HG02678 (cell line): ENCODE measurements around the gene ZHX3.
A peak's percentile ranks its signal among the peaks of the same experiment; 100 is the strongest.

ENCODE experiments used
- ATAC-seq: cut with Tn5 transposase; IDR thresholded peaks from one replicate; pipeline ENCODE4 v1.9.1; 2021; ENCODE audit warnings: mild to moderate bottlenecking, moderate library complexity; ENCODE audit not compliant: unreplicated experiment

Gene ZHX3

GRCh38 chr20:41355598-41356203 is 38.2 kb upstream of the ZHX3 start:
- ATAC-seq = no peak

- ATAC-seq = no peak
These were observed 37.7 kb upstream of the ZHX3 start for GRCh38 chr20:41355192-41355591.

GRCh38 chr20:41353530-41353929 is 36.0 kb upstream of the ZHX3 start:
- no peak for ATAC-seq

GRCh38 chr20:41352666-41353065 is 35.1 kb upstream of the ZHX3 start:
- no peak for ATAC-seq

- no peak for ATAC-seq
These were observed 34.6 kb upstream of the ZHX3 start for GRCh38 chr20:41352106-41352505.

GRCh38 chr20:41350408-41350962 is 33.0 kb upstream of the ZHX3 start:
- no peak for ATAC-seq

GRCh38 chr20:41349943-41350342 is 32.4 kb upstream of the ZHX3 start:
- ATAC-seq = no peak

- no peak for ATAC-seq
These were observed 31.7 kb upstream of the ZHX3 start for GRCh38 chr20:41349266-41349665.

- ATAC-seq = no peak
These were observed 31.1 kb upstream of the ZHX3 start for GRCh38 chr20:41348430-41349172.

GRCh38 chr20:41347523-41348429 is 30.2 kb upstream of the ZHX3 start:
- ATAC-seq = no peak

GRCh38 chr20:41345729-41346067 is 28.2 kb upstream of the ZHX3 start:
- no peak for ATAC-seq

GRCh38 chr20:41344938-41345728 is 27.6 kb upstream of the ZHX3 start:
- no peak for ATAC-seq

GRCh38 chr20:41344477-41344876 is 26.9 kb upstream of the ZHX3 start:
- no peak for ATAC-seq

GRCh38 chr20:41342474-41343464 is 25.2 kb upstream of the ZHX3 start:
- no peak for ATAC-seq

GRCh38 chr20:41340327-41341055 is 23.0 kb upstream of the ZHX3 start, which contains the start of gene LPIN3:
TSS of gene LPIN3 (plus strand) at chr20:41340821. CDS start at chr20:41345804, 4,983 bp downstream.
- no peak for ATAC-seq

- peak; percentile 65 for ATAC-seq
These were observed 22.4 kb upstream of the ZHX3 start for GRCh38 chr20:41339957-41340326.

GRCh38 chr20:41336711-41337492 is 19.4 kb upstream of the ZHX3 start:
- ATAC-seq = no peak

GRCh38 chr20:41335591-41335990 is 18.1 kb upstream of the ZHX3 start:
- no peak for ATAC-seq
